AG10803 (cell line): ENCODE measurements around the gene LIPH.
A peak's percentile ranks its signal among the peaks of the same experiment; 100 is the strongest.
"Not testable (repeated sequence)": the region's sequence is repeated elsewhere in the genome, so short reads cannot be mapped to it uniquely, and the experiment has no call there.

Experiments
- DNase-seq: peaks from one replicate; pipeline ENCODE4 v3.0.0; 2010; ENCODE audit warnings: low read depth
- H3K4me3 ChIP-seq: 2 replicates; pipeline ENCODE4 v1.5.1; 2011; ENCODE audit warnings: mild to moderate bottlenecking, low read length, control low read depth
- TF ChIP-seq, protein P1 (sequence below): conservative IDR thresholded peaks from 2 replicates; pipeline ENCODE4 v1.5.1; 2011; ENCODE audit warnings: mild to moderate bottlenecking, low read length, control low read depth, inconsistent platforms

LIPH gene

DNA sequence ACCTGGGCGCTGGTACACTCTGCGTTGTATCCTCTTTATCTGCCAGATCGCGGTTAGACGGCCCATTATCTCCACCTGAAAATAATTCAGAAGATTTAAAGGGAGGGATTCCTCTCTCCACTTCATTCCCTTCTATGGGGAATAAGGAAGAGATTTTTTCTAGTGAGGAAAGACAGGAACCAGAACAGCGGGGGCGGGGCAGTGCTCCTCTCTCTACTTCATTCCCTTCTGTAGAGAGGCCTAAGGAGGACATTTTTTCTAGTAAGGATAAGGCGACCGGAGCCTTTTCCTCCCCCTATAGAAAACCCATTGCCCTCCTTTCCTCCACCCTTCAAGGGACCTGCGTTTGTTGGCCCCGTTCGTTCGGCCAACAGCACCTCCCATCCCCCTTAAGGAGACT, 8.3 kb upstream of the LIPH start:
- DNase-seq = no peak
- H3K4me3 ChIP-seq = no peak overlapping the region
- TF ChIP-seq, protein P1, sequence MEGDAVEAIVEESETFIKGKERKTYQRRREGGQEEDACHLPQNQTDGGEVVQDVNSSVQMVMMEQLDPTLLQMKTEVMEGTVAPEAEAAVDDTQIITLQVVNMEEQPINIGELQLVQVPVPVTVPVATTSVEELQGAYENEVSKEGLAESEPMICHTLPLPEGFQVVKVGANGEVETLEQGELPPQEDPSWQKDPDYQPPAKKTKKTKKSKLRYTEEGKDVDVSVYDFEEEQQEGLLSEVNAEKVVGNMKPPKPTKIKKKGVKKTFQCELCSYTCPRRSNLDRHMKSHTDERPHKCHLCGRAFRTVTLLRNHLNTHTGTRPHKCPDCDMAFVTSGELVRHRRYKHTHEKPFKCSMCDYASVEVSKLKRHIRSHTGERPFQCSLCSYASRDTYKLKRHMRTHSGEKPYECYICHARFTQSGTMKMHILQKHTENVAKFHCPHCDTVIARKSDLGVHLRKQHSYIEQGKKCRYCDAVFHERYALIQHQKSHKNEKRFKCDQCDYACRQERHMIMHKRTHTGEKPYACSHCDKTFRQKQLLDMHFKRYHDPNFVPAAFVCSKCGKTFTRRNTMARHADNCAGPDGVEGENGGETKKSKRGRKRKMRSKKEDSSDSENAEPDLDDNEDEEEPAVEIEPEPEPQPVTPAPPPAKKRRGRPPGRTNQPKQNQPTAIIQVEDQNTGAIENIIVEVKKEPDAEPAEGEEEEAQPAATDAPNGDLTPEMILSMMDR = no peak

DNA sequence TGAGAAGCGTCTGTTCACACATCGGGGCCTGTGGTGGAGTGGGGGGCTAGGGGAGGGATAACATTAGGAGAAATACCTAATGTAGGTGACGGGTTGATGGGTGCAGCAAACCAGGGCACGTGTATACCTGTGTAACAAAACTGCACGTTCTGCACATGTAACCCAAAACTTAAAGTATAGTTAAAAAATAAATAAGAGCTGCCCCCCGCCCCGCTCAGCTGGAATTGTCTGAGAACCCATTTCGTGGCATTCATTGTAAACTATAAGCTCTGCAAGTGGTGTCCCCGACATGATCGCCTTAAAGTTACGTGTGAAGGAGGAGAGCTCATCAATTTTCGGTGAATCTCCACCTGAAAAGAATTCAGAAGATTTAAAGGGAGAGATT, 7.3 kb upstream of the LIPH start:
- DNase-seq = no peak
- no peak overlapping the region for H3K4me3 ChIP-seq
- TF ChIP-seq, protein P1 = no peak

DNA sequence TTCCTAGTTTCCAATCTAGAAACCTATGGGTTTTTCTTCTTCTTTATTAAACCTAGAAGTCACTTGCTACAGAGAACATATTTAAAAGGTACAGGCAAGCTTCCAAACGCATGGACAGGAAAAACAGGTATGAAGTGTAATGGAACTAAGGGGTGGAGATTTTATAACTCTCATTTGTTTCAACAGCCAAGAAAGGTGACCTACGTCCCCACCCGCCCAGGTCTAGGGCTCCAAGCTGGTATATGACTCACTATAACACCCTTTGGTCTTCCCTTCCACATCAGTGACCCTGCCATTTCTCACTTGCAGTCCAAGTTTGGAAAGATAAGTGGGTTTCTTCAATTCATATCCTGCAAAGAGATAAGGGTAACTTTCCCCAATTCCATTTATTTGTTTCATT, 6.0 kb upstream of the LIPH start:
- TF ChIP-seq, protein P1 = no peak
- no peak for DNase-seq
- H3K4me3 ChIP-seq = no peak overlapping the region

DNA sequence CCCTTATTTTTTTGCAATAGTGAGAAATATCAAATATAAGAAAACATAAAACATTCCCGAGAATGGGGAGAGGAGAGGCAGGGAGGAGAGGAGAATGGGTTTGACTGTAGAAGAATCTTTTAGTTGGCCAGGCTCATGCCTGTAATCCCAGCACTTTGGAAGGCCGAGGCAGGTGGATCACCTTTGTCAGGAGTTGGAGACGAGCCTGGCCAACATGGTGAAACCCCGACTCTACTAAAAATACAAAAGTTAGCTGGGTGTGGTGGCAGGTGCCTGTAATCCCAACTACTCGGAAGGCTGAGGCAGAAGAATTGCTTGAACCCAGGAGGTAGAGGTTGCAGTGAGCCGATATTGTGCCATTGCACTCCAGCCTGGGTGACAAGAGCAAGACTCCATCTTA, 4.3 kb upstream of the LIPH start:
- not testable (repeated sequence) for H3K4me3 ChIP-seq, DNase-seq

DNA sequence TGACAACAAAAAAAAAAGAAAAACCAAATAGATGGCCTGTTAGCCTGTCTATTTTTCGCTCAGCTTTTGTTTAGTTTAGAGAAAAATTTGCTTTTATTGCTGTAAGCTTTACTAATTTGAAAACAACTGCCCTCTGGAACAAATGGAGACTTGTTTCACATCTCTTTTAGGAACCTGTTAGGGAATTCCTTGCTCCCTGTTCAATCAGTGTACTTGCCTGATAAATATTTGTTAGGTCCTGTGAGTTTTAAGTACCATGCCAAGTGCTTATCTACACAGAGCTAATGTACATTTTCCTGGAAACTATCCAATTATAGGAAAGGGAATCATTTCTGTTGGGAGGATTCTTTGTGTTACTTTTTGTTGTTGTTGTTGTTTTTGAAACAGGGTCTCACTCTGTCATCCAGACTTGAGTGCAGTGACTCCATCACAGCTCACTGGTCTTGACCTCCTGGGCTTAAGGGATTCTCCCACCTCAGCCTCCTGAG, 3.5 kb upstream of the LIPH start:
- no peak overlapping the region for H3K4me3 ChIP-seq
- TF ChIP-seq, protein P1 = no peak
- DNase-seq = no peak

DNA sequence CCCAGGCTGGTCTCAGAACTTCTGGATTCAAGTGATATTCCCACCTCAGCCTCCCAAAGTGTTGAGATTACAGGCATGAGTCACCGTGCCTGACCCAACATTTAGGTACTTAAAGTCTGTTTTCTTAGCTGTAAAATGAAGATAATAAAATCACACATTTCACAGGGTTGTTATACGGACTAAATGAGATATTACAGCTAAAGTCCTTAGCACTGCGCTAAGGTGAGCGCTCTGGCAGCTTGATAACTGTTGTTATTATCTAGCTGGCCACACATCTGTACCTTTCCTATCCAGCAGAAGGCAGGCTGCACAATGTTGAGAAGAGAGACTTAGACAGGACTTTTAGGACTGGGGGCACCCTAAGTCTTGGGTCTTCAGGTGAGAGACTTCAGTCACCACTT, 2.7 kb upstream of the LIPH start:
- TF ChIP-seq, protein P1 = no peak
- DNase-seq = no peak
- H3K4me3 ChIP-seq = no peak overlapping the region

DNA sequence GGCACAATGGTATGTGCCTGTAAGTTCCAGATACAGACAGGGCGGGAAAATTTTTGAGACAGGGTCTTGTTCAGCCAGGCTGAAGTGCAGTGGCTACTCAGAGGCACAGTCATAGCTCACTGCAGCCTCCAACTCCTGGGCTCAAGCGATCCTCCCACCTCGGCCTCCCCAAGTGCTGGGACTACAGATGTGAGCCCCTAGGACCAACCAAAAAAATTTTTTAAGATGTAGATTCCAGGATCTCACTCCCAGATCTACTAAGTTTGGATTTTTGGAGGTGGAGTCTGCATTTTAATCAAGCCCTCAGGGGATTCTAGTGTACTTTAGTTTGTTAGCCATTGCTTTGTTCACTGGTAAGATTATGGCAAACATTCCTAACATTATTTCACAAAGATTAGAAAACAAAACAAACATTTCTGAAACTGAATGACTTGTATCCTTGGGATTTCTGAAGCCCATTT, 2.7 kb downstream of the LIPH start:
- TF ChIP-seq, protein P1 = no peak
- peak; percentile 53 for DNase-seq
- no peak overlapping the region for H3K4me3 ChIP-seq

DNA sequence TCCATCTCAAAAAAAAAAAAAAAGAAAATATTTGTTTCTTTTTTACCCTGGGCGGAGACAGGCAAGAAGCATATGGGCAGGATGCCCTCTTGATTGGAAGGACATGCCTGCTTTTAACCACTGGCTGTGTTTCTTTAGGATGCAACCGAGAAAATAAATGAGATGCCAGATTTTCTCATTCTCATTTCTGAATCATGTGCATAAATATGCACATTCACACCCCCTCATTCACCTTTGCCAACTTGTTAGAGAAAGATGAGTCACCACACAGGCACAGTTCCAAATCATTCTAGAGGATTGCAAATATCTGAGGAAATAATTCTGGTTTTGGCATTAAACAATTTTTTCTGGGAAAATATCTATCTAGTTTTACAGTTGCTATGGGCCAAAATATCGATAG, 3.3 kb downstream of the LIPH start:
- H3K4me3 ChIP-seq = no peak overlapping the region
- peak; percentile 99 for DNase-seq
- TF ChIP-seq, protein P1 = no peak
